ENCODE data around the gene TUFM.
"Not testable (repeated sequence)": the region's sequence is repeated elsewhere in the genome, so short reads cannot be mapped to it uniquely, and the experiment has no call there.

Gene TUFM

GRCh38 chr16:28821874-28822519 lies 24.2 kb downstream of the TUFM start:
- peak overlapping the region; percentile 97 for H3K4me3 ChIP-seq (replicated peaks; ENCODE audit: low read depth, low read length)
- DNase-seq (ENCODE audit: low read depth) = no peak
- no peak for TF ChIP-seq CTCF (IDR thresholded peaks at IDR 0.05; ENCODE audit: low read length, missing control alignments)

- not testable (repeated sequence) for DNase-seq (ENCODE audit: low read depth); H3K4me3 ChIP-seq (replicated peaks; ENCODE audit: low read depth, low read length)
These were observed 25.6 kb downstream of the TUFM start for GRCh38 chr16:28820546-28820945.

- no peak for DNase-seq (ENCODE audit: low read depth)
- no peak overlapping the region for H3K4me3 ChIP-seq (replicated peaks; ENCODE audit: low read depth, low read length)
- no peak for TF ChIP-seq CTCF (IDR thresholded peaks at IDR 0.05; ENCODE audit: low read length, missing control alignments)
These were observed 26.1 kb downstream of the TUFM start for GRCh38 chr16:28820016-28820415.

GRCh38 chr16:28807445-28808120 lies 38.6 kb downstream of the TUFM start:
- not testable (repeated sequence) for H3K4me3 ChIP-seq (replicated peaks; ENCODE audit: low read depth, low read length); DNase-seq (ENCODE audit: low read depth)

- peak; percentile 33 for TF ChIP-seq CTCF (IDR thresholded peaks at IDR 0.05; ENCODE audit: low read length, missing control alignments)
- DNase-seq (ENCODE audit: low read depth) = peak; percentile 76
- not testable (repeated sequence) for H3K4me3 ChIP-seq (replicated peaks; ENCODE audit: low read depth, low read length)
These were observed 43.7 kb downstream of the TUFM start for GRCh38 chr16:28802235-28803019.

All from fibroblast of pulmonary artery (primary cell).